ENCODE results near the gene SPSB4.

- TF ChIP-seq CTCF (IDR thresholded peaks at IDR 0.05 in 8 of 11, conservative IDR thresholded peaks at IDR 0.05 in 3 of 11) (no peak), POLR2A (IDR thresholded peaks at IDR 0.05) (no peak), POLR2AphosphoS5 (IDR thresholded peaks at IDR 0.05) (no peak)
These were observed 20.9 kb upstream of the SPSB4 start for GRCh38 chr3:141030296-141030695.
